Ishikawa (cell line): ENCODE results near the gene TRIOBP.

Source experiments
- CEBPB ChIP-seq: IDR thresholded peaks from 2 replicates; pipeline ENCODE4 v1.6.1; 2012
- CREB1 ChIP-seq: IDR thresholded peaks from 2 replicates; pipeline ENCODE4 v1.6.1; 2012; ENCODE audit warnings: low read depth
- EP300 ChIP-seq: IDR thresholded peaks from 2 replicates; pipeline ENCODE4 v1.6.1; 2012; ENCODE audit warnings: borderline replicate concordance
- MAX ChIP-seq: IDR thresholded peaks from 2 replicates; pipeline ENCODE4 v1.6.1; 2012
- NFIC ChIP-seq: IDR thresholded peaks from 2 replicates; pipeline ENCODE4 v1.6.1; 2012
- RAD21 ChIP-seq: IDR thresholded peaks from 2 replicates; pipeline ENCODE4 v1.6.1; 2012; ENCODE audit warnings: low read depth
- REST ChIP-seq: IDR thresholded peaks from 2 replicates; pipeline ENCODE4 v1.6.1; 2012; ENCODE audit warnings: low read depth, mild to moderate bottlenecking
- TAF1 ChIP-seq: IDR thresholded peaks from 2 replicates; pipeline ENCODE4 v1.6.1; 2012; ENCODE audit warnings: low read depth, mild to moderate bottlenecking
- TCF12 ChIP-seq: IDR thresholded peaks from 2 replicates; pipeline ENCODE4 v1.6.1; 2012; ENCODE audit warnings: low read depth
- TEAD4 ChIP-seq: IDR thresholded peaks from 2 replicates; pipeline ENCODE4 v1.6.1; 2012
- YY1 ChIP-seq: IDR thresholded peaks from 2 replicates; pipeline ENCODE4 v1.6.1; 2012; ENCODE audit warnings: low read depth
- ZBTB7A ChIP-seq: IDR thresholded peaks from 2 replicates; pipeline ENCODE4 v1.6.1; 2012; ENCODE audit warnings: low read depth

- TF ChIP-seq YY1 = no peak
- TF ChIP-seq EP300 = no peak
- TF ChIP-seq CEBPB = no peak
- TF ChIP-seq RAD21 = no peak
- TF ChIP-seq TCF12 = no peak
- TF ChIP-seq ZBTB7A = no peak
- no peak for TF ChIP-seq MAX
- TF ChIP-seq NFIC = no peak
- TF ChIP-seq REST = no peak
- no peak for TF ChIP-seq TEAD4
- no peak for TF ChIP-seq CREB1
- no peak for TF ChIP-seq TAF1
These were observed 12.6 kb downstream of the TRIOBP start for GRCh38 chr22:37709445-37709765.
